ENCODE measurements around the gene PFN3. TPM values are rescaled to one million over a fixed set of nuclear protein-coding genes. Genes with fewer than 3 reads are reported as not detected.

The PFN3 gene
- total and polyA plus RNA-seq, 2 experiments from 2014 or later, result not detected

DNA sequence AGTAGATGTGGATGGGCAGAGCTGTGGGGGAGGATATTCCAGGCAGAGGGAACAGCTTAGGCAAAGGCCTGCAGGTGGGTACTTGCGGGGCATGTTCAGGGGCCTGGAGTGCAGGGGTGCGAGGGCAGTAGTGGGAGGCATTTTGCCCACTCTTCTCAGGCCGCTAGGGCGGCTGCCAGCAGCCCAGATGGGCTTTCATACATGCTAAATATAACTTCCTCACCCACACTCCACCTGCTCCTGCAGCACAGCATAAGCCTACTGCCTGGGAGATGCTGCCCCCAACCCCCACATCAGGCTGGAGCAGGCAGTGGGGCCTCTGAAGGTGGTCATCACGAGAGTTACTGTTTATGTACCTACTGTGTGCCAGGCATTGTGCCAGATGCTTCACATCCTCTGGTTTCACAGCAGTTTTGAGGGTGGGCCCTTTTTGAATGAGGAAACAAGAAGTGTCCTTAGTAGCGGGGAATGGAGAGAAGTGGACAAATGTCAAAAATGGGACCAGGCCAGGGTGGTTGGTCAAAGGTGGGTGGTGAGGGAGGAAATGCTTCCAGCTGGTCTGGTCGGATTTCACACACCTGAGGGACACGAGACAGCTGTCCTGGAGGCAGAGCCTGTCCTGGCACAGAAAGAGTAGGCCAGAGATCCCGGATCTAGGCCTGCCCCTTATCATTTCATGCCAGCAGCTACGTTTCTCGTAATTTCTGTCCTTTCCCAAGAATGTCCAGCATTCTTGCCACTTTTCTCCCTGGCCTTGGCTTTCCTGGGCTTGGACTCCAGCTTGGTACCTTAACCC, 30.6 kb downstream of the PFN3 start:
- no peak for DNase-seq (ENCODE audit: low read depth in 1 of 2, low spot score in 1 of 2)
- Histone ChIP-seq H3K36me3 (no peaks in the 10 kb centered on the region), H3K9me3 (ENCODE audit: low read depth) (no peaks in the 10 kb centered on the region), H3K27me3 (no peaks in the 10 kb centered on the region), H3K27ac (no peak overlapping the region), H3K4me1 (ENCODE audit: low read depth) (peaks cover 35% of the 10 kb centered on the region), H3K4me3 (no peak overlapping the region)
- TF ChIP-seq, protein P1, sequence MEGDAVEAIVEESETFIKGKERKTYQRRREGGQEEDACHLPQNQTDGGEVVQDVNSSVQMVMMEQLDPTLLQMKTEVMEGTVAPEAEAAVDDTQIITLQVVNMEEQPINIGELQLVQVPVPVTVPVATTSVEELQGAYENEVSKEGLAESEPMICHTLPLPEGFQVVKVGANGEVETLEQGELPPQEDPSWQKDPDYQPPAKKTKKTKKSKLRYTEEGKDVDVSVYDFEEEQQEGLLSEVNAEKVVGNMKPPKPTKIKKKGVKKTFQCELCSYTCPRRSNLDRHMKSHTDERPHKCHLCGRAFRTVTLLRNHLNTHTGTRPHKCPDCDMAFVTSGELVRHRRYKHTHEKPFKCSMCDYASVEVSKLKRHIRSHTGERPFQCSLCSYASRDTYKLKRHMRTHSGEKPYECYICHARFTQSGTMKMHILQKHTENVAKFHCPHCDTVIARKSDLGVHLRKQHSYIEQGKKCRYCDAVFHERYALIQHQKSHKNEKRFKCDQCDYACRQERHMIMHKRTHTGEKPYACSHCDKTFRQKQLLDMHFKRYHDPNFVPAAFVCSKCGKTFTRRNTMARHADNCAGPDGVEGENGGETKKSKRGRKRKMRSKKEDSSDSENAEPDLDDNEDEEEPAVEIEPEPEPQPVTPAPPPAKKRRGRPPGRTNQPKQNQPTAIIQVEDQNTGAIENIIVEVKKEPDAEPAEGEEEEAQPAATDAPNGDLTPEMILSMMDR (IDR thresholded peaks at IDR 0.05; ENCODE audit: low read depth, low read length), result no peak

DNA sequence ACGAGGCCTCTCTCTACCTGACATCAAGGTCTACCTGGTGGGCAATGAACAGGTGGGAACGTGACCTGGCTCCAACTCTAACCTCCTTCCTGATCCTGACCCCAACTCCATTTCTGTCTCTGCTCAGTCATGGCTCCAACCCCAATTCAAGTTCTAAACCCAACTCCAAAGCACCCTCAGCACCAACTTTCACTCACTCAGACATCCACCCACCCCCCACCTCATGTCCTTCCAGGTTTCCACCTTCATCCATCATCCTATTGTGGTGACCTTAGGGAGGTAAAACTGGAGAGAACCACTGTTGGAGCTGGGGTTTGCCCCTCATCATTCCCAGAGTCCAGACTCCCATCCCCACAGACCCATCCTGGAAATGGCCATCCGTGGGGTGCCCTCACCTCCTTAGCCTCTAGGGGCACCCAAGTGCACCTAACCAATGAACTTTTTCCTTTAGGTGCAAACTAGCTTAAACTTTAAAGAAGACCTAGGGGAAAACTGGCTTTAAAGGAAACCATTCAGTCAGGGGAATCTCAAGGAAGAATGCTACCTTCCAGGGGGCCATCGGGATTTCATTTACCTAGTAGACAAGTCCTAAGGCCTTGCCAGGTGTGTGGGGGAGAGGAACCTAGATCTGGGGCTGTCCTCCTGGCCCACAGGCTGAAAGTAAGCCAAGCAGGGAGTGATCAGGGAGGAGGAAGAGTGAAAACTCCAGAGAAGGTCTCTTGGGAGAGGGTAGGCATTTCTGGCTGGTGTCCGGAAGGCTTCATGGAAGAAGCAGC, 31.4 kb downstream of the PFN3 start:
- no peak overlapping the region for H3K27ac ChIP-seq
- peak; percentile 38 to 61 for DNase-seq (ENCODE audit: low read depth in 1 of 2, low spot score in 1 of 2)
- TF ChIP-seq, protein P1 (IDR thresholded peaks at IDR 0.05; ENCODE audit: low read depth, low read length), result peak; percentile 69
- H3K36me3 ChIP-seq, result no peaks in the 10 kb centered on the region
- H3K4me3 ChIP-seq, result no peak overlapping the region
- H3K9me3 ChIP-seq (ENCODE audit: low read depth), result no peaks in the 10 kb centered on the region
- H3K4me1 ChIP-seq (ENCODE audit: low read depth), result peaks cover 35% of the 10 kb centered on the region
- H3K27me3 ChIP-seq, result no peaks in the 10 kb centered on the region

DNA sequence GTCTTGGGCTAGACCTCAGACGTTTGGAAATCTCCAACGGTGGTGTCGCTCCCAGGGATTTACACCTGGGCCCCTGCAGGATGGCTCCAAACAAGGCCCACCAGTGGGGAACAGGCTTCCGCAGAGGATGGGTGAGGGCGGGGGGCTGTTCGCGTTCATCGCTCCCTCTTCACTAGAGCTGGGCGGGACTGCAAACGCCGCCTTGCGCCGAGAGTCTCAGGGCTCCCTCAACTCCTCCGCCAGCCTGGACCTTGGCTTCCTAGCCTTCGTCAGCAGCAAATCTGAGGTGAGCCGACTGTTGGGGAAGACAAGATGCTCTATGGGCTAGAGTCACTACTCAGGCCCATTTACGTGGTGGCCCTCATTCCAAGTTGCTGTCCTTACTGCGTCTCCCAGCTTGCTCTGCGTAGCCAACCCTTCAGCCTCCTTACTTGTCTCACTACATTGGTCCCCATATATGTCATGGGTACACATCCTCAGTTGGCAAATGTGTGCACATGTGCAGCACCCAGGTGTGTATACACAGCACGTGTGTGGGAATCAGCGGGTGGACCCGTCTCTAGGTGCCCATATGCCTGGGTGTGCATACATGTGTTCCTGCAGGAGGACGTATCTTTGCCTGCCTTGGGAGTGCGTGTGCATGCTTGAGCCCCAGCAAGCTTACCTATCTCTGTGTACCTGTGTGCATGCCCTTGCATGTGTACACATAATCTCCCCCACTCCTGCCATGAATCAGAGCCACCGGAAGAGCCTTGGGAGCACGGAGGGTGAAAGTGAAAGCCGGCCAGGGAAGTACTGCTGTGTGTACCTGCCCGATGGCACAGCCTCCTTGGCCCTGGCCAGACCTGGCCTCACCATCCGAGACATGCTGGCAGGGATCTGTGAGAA, 32.2 kb downstream of the PFN3 start:
- DNase-seq (ENCODE audit: low read depth in 1 of 2, low spot score in 1 of 2), result no peak
- Histone ChIP-seq H3K27ac (no peak overlapping the region), H3K36me3 (no peaks in the 10 kb centered on the region), H3K4me3 (no peak overlapping the region), H3K9me3 (ENCODE audit: low read depth) (no peaks in the 10 kb centered on the region), H3K4me1 (ENCODE audit: low read depth) (peaks cover 35% of the 10 kb centered on the region), H3K27me3 (no peaks in the 10 kb centered on the region)
- TF ChIP-seq, protein P1 (IDR thresholded peaks at IDR 0.05; ENCODE audit: low read depth, low read length), result no peak

DNA sequence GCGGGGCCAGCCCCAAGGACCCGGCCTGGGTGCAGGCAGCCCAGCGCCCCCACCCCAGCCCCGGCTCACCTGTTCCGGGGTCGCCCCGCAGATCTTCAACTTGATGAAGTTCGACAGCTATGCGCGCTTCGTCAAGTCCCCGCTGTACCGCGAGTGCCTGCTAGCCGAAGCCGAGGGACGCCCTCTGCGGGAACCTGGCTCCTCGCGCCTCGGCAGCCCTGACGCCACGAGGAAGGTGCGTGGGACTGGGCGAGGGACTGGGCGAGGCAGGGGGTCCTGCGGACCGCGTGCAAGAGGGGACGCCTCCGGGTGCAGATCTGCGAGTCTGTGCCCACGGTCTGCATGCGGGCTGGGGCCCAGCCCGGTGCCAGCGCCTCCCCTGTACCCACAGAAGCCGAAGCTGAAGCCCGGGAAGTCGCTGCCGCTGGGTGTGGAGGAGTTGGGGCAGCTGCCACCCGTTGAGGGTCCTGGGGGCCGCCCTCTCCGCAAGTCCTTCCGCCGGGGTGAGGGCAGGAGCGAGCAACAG, 33.1 kb downstream of the PFN3 start:
- no peaks in the 10 kb centered on the region for H3K9me3 ChIP-seq (ENCODE audit: low read depth)
- no peaks in the 10 kb centered on the region for H3K27me3 ChIP-seq
- TF ChIP-seq, protein P1 (IDR thresholded peaks at IDR 0.05; ENCODE audit: low read depth, low read length), result peak; percentile 25
- no peak for DNase-seq (ENCODE audit: low read depth in 1 of 2, low spot score in 1 of 2)
- no peaks in the 10 kb centered on the region for H3K36me3 ChIP-seq
- peaks cover 37% of the 10 kb centered on the region for H3K4me1 ChIP-seq (ENCODE audit: low read depth)
- peak overlapping the region; percentile 95 for H3K27ac ChIP-seq
- peak overlapping the region; percentile 30 for H3K4me3 ChIP-seq

All from cardiac muscle cell (in vitro differentiated cells and primary cell).